Glutamatergic neuron (in vitro differentiated cells): Measurements from ENCODE around the gene CAST. TPM values are rescaled to one million over a fixed set of nuclear protein-coding genes. Genes with fewer than 3 reads are reported as not detected.

Experiments used
- DNase-seq: peaks from one replicate; pipeline ENCODE4 v3.0.0; 2022
- H3K27ac Mint-ChIP-seq: one replicate; pipeline ENCODE4 v1.8.0; 2020; ENCODE audit warnings: mild to moderate bottlenecking, mixed read lengths, inconsistent platforms; ENCODE audit not compliant: unreplicated experiment
- H3K27me3 Mint-ChIP-seq: one replicate; pipeline ENCODE4 v1.8.0; 2020; ENCODE audit warnings: mild to moderate bottlenecking, moderate library complexity, mixed read lengths, inconsistent platforms; ENCODE audit not compliant: unreplicated experiment
- H3K36me3 Mint-ChIP-seq: one replicate; pipeline ENCODE4 v1.8.0; 2020; ENCODE audit warnings: mild to moderate bottlenecking, mixed read lengths, inconsistent platforms; ENCODE audit not compliant: unreplicated experiment
- H3K4me1 Mint-ChIP-seq: one replicate; pipeline ENCODE4 v1.8.0; 2020; ENCODE audit warnings: mild to moderate bottlenecking, low read depth, mixed read lengths, inconsistent platforms; ENCODE audit not compliant: unreplicated experiment
- H3K4me3 Mint-ChIP-seq: one replicate; pipeline ENCODE4 v1.8.0; 2020; ENCODE audit warnings: mild to moderate bottlenecking, mixed read lengths, inconsistent platforms; ENCODE audit not compliant: unreplicated experiment
- H3K9me3 Mint-ChIP-seq: one replicate; pipeline ENCODE4 v1.8.0; 2020; ENCODE audit warnings: mild to moderate bottlenecking, moderate library complexity, mixed read lengths, inconsistent platforms; ENCODE audit not compliant: unreplicated experiment
- total RNA-seq: library from RNA; stranded (reverse); fragmentation: NEBNext Ultra II Directional; extraction: Animal tissue kit (Norgen Biotek cat#: 25700); gene quantifications from one replicate; pipeline ENCODE4 v1.2.1, GENCODE V29; 2021; ENCODE audit not compliant: unreplicated experiment
- TF ChIP-seq, protein P1 (sequence below): fragments of 200-600 bp; sonication (generic); IDR thresholded peaks from one replicate; pipeline ENCODE4 v1.5.0; 2021; ENCODE audit not compliant: partially characterized antibody, unreplicated experiment

CAST gene
- total RNA-seq, 1 donor from 2014 or later = 19.4 TPM

DNA sequence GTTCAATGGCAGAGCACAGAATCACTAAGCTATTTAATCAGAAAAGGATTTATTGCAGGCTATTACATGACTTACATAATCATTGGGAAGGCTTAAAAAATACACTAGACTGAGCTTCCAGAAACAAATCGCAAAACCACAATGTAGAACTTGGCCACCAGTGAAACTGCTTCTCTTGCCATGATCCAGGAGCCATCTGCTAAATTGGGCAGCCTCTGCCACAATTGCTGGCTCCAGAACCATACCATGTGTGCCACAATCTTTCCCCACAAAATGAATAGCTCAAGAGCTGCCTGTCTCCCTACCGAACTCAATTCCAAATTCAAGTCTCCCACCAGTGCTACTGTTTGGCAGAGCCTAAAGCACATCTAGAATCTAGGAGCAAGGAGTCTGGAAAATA lies 155.3 kb downstream of the CAST start:
- no peak for DNase-seq
- Mint-ChIP-seq H3K4me1 (no peaks in the 10 kb centered on the region), H3K9me3 (peaks cover 2% of the 10 kb centered on the region)

DNA sequence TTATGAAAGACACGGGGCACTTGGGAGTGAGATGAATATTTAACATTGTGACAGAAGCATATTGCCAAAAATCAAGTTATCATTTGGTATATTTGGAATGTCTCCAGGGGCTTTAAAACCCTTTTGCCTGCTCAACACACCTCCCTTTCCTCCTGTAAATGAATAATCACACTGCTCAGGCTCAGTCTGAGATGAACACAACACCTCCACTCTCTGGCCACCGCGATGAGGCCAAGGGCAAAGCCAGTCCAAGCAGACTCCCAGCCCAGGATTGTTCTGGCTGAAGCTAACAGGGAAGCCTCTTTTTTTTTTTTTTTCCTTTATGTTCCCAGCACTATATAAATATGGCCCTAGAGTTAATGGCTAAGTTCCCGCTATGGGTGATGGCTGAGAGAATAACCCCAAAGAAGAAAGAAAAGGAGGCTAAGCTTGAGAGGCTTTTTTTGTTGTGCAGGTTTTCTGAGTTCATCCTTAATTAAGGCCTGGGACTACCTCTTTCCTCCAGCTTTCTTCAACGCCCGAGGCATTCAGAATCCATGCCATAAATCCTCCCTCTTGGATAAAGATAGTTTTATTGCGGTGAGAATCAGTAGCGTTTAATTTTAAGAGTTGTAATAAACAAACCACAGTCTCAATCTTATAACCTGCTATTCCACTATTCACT lies 156.1 kb downstream of the CAST start:
- H3K4me1 Mint-ChIP-seq = no peaks in the 10 kb centered on the region
- H3K36me3 Mint-ChIP-seq = no peaks in the 10 kb centered on the region
- no peak overlapping the region for H3K4me3 Mint-ChIP-seq
- H3K27me3 Mint-ChIP-seq = no peaks in the 10 kb centered on the region
- H3K27ac Mint-ChIP-seq = no peak overlapping the region
- DNase-seq = no peak
- peaks cover 2% of the 10 kb centered on the region for H3K9me3 Mint-ChIP-seq
- TF ChIP-seq, protein P1, sequence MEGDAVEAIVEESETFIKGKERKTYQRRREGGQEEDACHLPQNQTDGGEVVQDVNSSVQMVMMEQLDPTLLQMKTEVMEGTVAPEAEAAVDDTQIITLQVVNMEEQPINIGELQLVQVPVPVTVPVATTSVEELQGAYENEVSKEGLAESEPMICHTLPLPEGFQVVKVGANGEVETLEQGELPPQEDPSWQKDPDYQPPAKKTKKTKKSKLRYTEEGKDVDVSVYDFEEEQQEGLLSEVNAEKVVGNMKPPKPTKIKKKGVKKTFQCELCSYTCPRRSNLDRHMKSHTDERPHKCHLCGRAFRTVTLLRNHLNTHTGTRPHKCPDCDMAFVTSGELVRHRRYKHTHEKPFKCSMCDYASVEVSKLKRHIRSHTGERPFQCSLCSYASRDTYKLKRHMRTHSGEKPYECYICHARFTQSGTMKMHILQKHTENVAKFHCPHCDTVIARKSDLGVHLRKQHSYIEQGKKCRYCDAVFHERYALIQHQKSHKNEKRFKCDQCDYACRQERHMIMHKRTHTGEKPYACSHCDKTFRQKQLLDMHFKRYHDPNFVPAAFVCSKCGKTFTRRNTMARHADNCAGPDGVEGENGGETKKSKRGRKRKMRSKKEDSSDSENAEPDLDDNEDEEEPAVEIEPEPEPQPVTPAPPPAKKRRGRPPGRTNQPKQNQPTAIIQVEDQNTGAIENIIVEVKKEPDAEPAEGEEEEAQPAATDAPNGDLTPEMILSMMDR = no peak

More for the DNA sequence above, 155.3 kb downstream of the CAST start:
- Mint-ChIP-seq H3K4me3 (no peak overlapping the region), H3K27me3 (no peaks in the 10 kb centered on the region), H3K36me3 (no peaks in the 10 kb centered on the region), H3K27ac (no peak overlapping the region)
- TF ChIP-seq, protein P1 = no peak

DNA sequence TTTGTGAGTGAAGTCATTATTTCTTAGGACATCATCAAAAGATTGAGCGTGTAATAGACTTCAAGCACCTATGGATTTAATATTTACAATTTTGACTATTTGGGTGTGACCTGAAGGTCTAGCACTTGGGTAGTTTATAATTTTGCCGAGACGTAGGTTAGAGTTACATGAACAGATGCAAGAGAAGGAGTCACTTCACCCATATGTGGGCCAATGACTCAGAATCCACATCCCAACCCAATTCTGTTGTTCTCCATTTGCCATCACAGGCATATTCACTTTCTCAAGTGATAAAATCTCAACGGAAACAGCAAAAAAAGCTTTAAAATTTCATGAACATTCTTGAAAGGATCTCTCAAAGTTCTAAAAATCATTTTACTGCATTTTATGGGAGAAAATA lies 157.6 kb downstream of the CAST start:
- no peak for DNase-seq
- TF ChIP-seq, protein P1 = no peak
- Mint-ChIP-seq H3K4me1 (no peaks in the 10 kb centered on the region), H3K4me3 (no peak overlapping the region), H3K27ac (no peak overlapping the region), H3K9me3 (peaks cover 2% of the 10 kb centered on the region), H3K27me3 (no peaks in the 10 kb centered on the region), H3K36me3 (no peaks in the 10 kb centered on the region)

DNA sequence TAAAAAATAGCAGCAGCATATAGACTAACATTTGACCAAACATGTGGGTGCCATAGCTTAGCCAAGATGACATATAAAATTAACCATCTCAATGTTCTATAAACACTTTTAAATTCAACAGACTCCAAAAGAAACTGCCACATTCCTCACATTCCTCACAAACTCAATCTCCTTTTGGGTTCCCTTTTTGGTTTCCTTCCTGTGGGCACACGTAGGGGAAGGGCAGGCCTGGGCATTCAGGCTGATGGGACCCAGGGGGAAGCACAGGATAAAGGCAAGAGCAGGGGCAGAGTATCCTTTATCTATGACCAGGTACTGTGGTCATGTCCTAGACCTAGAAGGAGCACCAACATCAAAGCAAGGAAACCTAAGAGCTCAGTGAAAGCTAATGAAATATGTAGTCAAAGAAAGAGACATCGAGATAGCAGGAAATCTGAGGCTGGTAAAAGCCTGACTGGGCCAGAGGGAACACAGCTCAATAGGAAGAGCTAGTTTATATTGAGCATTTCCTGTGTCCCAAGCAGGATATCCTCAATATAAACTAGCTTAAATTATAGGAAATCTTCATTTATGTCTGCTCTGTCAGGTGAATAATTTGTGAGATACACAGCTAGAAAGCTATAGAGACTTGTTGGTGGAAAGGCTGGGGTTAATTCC lies 159.2 kb downstream of the CAST start:
- H3K9me3 Mint-ChIP-seq = peaks cover 2% of the 10 kb centered on the region
- DNase-seq = no peak
- no peak overlapping the region for H3K27ac Mint-ChIP-seq
- no peaks in the 10 kb centered on the region for H3K36me3 Mint-ChIP-seq
- no peaks in the 10 kb centered on the region for H3K4me1 Mint-ChIP-seq
- TF ChIP-seq, protein P1 = no peak
- H3K4me3 Mint-ChIP-seq = no peak overlapping the region
- no peaks in the 10 kb centered on the region for H3K27me3 Mint-ChIP-seq
